B cell (primary cell): Measurements from ENCODE around the gene IDH2. TPM values are rescaled to one million over a fixed set of nuclear protein-coding genes. Genes with fewer than 3 reads are reported as not detected.

Experiments
- ATAC-seq: fragments of 200-7000 bp; cut with Tn5 transposase; one replicate; pipeline ENCODE4 v1.10.0; 2021; ENCODE audit warnings: low read depth, mild to moderate bottlenecking, moderate number of reproducible peaks, moderate library complexity
- CTCF ChIA-PET: fragments of 350-600 bp; sonication (Branson Sonifier 250); formaldehyde crosslinking; loops from one replicate; lab custom pipeline; 2021; ENCODE audit warnings: antibody characterized with exemption, inconsistent platforms; lab: Charles Lee
- POLR2A ChIA-PET: fragments of 350-600 bp; sonication (Branson Sonifier 250); formaldehyde crosslinking; loops from one replicate; lab custom pipeline; 2021; ENCODE audit warnings: antibody characterized with exemption; lab: Charles Lee
- DNase-seq: peaks from one replicate; pipeline ENCODE4 v3.0.0; 2013
- H2AFZ ChIP-seq: 2 replicates; pipeline ENCODE4 v1.6.1; 2012; ENCODE audit warnings: mild to moderate bottlenecking, low read depth, low read length; ENCODE audit not compliant: insufficient read depth, poor library complexity, severe bottlenecking
- H3K27ac ChIP-seq, 2 donors: 1 replicate in 1 of 2; 2 replicates in 1 of 2; pipeline ENCODE4 v1.5.1; 2012 to 2013; ENCODE audit warnings: low read length in 2 of 2, mild to moderate bottlenecking in 2 of 2, moderate library complexity in 1 of 2
- H3K27me3 ChIP-seq, 4 experiments: fragments of 200-600 bp in 1 of 4; sonication (generic) in 1 of 4; replicated peaks in 1 of 4; 1 replicate in 2 of 4; 2 replicates in 2 of 4; pipeline versions ENCODE4 v1.6.1 to v1.7.0; 2013 to 2016; ENCODE audit warnings: low read length in 3 of 4, mild to moderate bottlenecking in 2 of 4, mixed read lengths in 1 of 4, moderate library complexity in 1 of 4; ENCODE audit not compliant: insufficient read depth in 4 of 4, control insufficient read depth in 3 of 4; ENCODE audit errors: control extremely low read depth in 1 of 4
- H3K36me3 ChIP-seq, 2 experiments: replicated peaks in 1 of 2; 1 replicate in 1 of 2; 2 replicates in 1 of 2; pipeline versions ENCODE4 v1.6.1 to v1.7.1; 2013; ENCODE audit warnings: low read length in 1 of 2; ENCODE audit not compliant: insufficient read depth in 2 of 2, control insufficient read depth in 1 of 2; ENCODE audit errors: control extremely low read depth in 1 of 2, extremely low read depth in 1 of 2
- H3K4me1 ChIP-seq, 2 donors: fragments of 200-600 bp in 1 of 2; sonication (generic) in 1 of 2; 1 replicate in 1 of 2; 2 replicates in 1 of 2; pipeline versions ENCODE4 v1.5.1 to v1.6.1; 2013 to 2017; ENCODE audit warnings: low read length in 2 of 2; ENCODE audit not compliant: control insufficient read depth in 2 of 2, insufficient read depth in 2 of 2
- H3K4me2 ChIP-seq: replicated peaks from 2 replicates; pipeline ENCODE3; 2012; ENCODE audit warnings: mild to moderate bottlenecking, low read depth, low read length; ENCODE audit not compliant: poor library complexity, severe bottlenecking
- H3K4me3 ChIP-seq, 5 experiments: fragments of 200-600 bp in 1 of 5; sonication (generic) in 1 of 5; 1 replicate in 3 of 5; 2 replicates in 2 of 5; pipeline versions ENCODE4 v1.5.1 to v1.7.0; 2011 to 2016; ENCODE audit warnings: low read length in 4 of 5, mild to moderate bottlenecking in 4 of 5, low read depth in 2 of 5, control low read depth in 1 of 5, moderate library complexity in 1 of 5; ENCODE audit not compliant: insufficient read depth in 1 of 5; ENCODE audit errors: control extremely low read depth in 1 of 5, extremely low read depth in 1 of 5
- H3K79me2 ChIP-seq: fragments of 200-600 bp; sonication (generic); one replicate; pipeline ENCODE4 v1.6.0; 2016; ENCODE audit warnings: low read length; ENCODE audit not compliant: control insufficient read depth, insufficient read depth
- H3K9ac ChIP-seq: fragments of 200-600 bp; sonication (generic); 2 replicates; pipeline ENCODE4 v1.6.1; 2017; ENCODE audit warnings: mild to moderate bottlenecking, low read length, moderate library complexity
- H3K9me3 ChIP-seq, 3 donors: one replicate each; pipeline versions ENCODE4 v1.6.1 to v1.7.1; 2013; ENCODE audit warnings: low read length in 2 of 3; ENCODE audit not compliant: control insufficient read depth in 2 of 3, insufficient read depth in 1 of 3; ENCODE audit errors: control extremely low read depth in 1 of 3
- H4K20me1 ChIP-seq: 2 replicates; pipeline ENCODE4 v1.6.0; 2012; ENCODE audit warnings: mild to moderate bottlenecking, low read length; ENCODE audit not compliant: insufficient read depth, control insufficient read depth, poor library complexity, severe bottlenecking
- H3K27ac Mint-ChIP-seq: one replicate; pipeline ENCODE4 v1.8.0; 2021; ENCODE audit warnings: mixed read lengths
- H3K27me3 Mint-ChIP-seq: one replicate; pipeline ENCODE4 v1.8.0; 2021; ENCODE audit warnings: mixed read lengths
- H3K4me1 Mint-ChIP-seq: one replicate; pipeline ENCODE4 v1.8.0; 2021; ENCODE audit warnings: mixed read lengths
- H3K4me3 Mint-ChIP-seq: one replicate; pipeline ENCODE4 v1.8.0; 2021; ENCODE audit warnings: mixed read lengths
- H3K9me3 Mint-ChIP-seq: one replicate; pipeline ENCODE4 v1.8.0; 2022; ENCODE audit warnings: mixed read lengths; ENCODE audit not compliant: insufficient read depth
- CTCF ChIP-seq: fragments of 200-600 bp; IDR thresholded peaks from one replicate; pipeline ENCODE4 v1.8.0; 2022; ENCODE audit warnings: antibody characterized with exemption, mild to moderate bottlenecking
- EZH2 ChIP-seq: IDR thresholded peaks from 2 replicates; pipeline ENCODE4 v1.6.1; 2012; ENCODE audit warnings: borderline replicate concordance, low read depth, mild to moderate bottlenecking, moderate library complexity, low read length; ENCODE audit not compliant: insufficient read depth, poor library complexity, severe bottlenecking
- WGBS: methylation state at CpG from one replicate; pipeline ENCODE4 v1.1.5; 2013; ENCODE audit warnings: missing lambda C conversion rate; ENCODE audit not compliant: insufficient coverage; 5-methylcytosine and 5-hydroxymethylcytosine counted together
- intact Hi-C: fragments of 100-400 bp; cut with micrococcal nuclease; formaldehyde crosslinking; loops from one replicate; pipeline ENCODE4 v1.10.0; 2022
- polyA plus RNA-seq: library from polyadenylated mRNA; depleted of rRNA; stranded (reverse); fragments of >200 nt; gene quantifications from 2 replicates; pipeline ENCODE4 v1.2.3, GENCODE V29; 2012
- total RNA-seq, 2 donors: library from RNA; stranded (reverse); fragments of 120-200 nt in 1 of 2; gene quantifications; 1 replicate in 1 of 2; 2 replicates in 1 of 2; pipeline versions ENCODE4 v1.2.3 to v1.2.4, GENCODE V29; 2013 to 2022

Gene IDH2
- total and polyA plus RNA-seq, 2 donors (not counting 1 experiment from before 2014, with no cell fraction given), result 30.7 to 35.8 TPM

DNA sequence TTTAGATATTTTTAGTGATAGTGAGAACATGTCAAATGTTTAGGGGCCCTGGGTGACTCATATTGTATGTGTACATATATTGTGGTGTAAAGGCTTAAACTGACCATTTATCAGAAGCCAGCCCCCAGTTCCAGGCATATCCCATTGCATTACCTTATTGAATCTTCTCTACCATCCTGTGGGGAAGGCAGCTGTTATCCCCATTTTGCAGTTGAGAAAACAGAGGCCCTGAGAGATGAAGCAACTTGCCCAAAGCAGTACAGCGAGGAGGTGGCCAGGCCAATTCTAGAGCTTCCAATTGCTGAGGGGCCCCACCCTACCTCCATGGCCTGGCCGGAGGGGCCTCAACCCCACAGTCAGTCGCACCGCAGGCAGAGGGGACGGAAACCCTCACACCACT, 53.2 kb downstream of the IDH2 start:
- H3K27ac Mint-ChIP-seq, result no peak overlapping the region
- H3K36me3 ChIP-seq, result no peaks in the 10 kb centered on the region
- H3K27me3 Mint-ChIP-seq, result no peaks in the 10 kb centered on the region
- H3K4me1 Mint-ChIP-seq, result peaks cover 69% of the 10 kb centered on the region
- no peak overlapping the region for H2AFZ ChIP-seq
- peaks cover 86% of the 10 kb centered on the region for H3K79me2 ChIP-seq
- no peak overlapping the region for H3K27ac ChIP-seq
- ATAC-seq (no peak), DNase-seq (no peak)
- no peaks in the 10 kb centered on the region for H3K9me3 ChIP-seq
- no peaks in the 10 kb centered on the region for H4K20me1 ChIP-seq
- ChIA-PET CTCF (interaction anchor here (0.7 to 3.0 kb wide), 5 partner anchors 10 to 288 kb away, joined by 3 to 13 read pairs (median 3); no protein-coding TSS in a partner anchor), POLR2A (interaction anchor here (0.6 to 1.2 kb wide), 2 partner anchors 16 to 151 kb away, joined by 3 read pairs; no protein-coding TSS in a partner anchor)
- 98% methylated on average over 5 of the region's 5 CpGs for WGBS
- no peak overlapping the region for H3K4me3 Mint-ChIP-seq
- H3K4me1 ChIP-seq, result peaks cover 40 to 55% of the 10 kb centered on the region in 2 donors
- H3K4me2 ChIP-seq, result no peak overlapping the region
- H3K4me3 ChIP-seq, result no peak overlapping the region
- TF ChIP-seq EZH2 (no peak), CTCF (no peak)
- H3K27me3 ChIP-seq, result no peaks in the 10 kb centered on the region
- no peak overlapping the region for H3K9ac ChIP-seq
- intact Hi-C loops, result no loop called here
- no peaks in the 10 kb centered on the region for H3K9me3 Mint-ChIP-seq

- Histone ChIP-seq H3K27me3 (no peaks in the 10 kb centered on the region), H3K4me1 (peaks cover 40 to 56% of the 10 kb centered on the region in 2 donors), H3K4me3 (no peak overlapping the region), H2AFZ (no peak overlapping the region), H3K4me2 (peak overlapping the region; percentile 73), H4K20me1 (no peaks in the 10 kb centered on the region), H3K9me3 (no peaks in the 10 kb centered on the region), H3K27ac (peak overlapping the region in 1 of 2 donors; percentile 87), H3K79me2 (peaks cover 86% of the 10 kb centered on the region), H3K36me3 (no peaks in the 10 kb centered on the region), H3K9ac (no peak overlapping the region)
- 62% methylated on average over 9 of the region's 9 CpGs for WGBS
- ATAC-seq (no peak), DNase-seq (no peak)
- Mint-ChIP-seq H3K27ac (no peak overlapping the region), H3K9me3 (no peaks in the 10 kb centered on the region), H3K4me3 (peak overlapping the region; percentile 66), H3K27me3 (no peaks in the 10 kb centered on the region), H3K4me1 (peaks cover 70% of the 10 kb centered on the region)
- ChIA-PET CTCF (interaction anchor here (0.7 to 3.0 kb wide), 4 partner anchors 11 to 127 kb away, joined by 3 to 13 read pairs (median 5); no protein-coding TSS in a partner anchor), POLR2A (interaction anchor here (0.6 to 1.7 kb wide), 4 partner anchors 12 to 521 kb away, joined by 3 to 6 read pairs (median 4); no protein-coding TSS in a partner anchor)
- intact Hi-C loops, result loop anchor here (1.0 kb wide), 4 partner anchors 10 to 23 kb away; no protein-coding TSS in a partner anchor
- no peak for TF ChIP-seq EZH2
- no peak for TF ChIP-seq CTCF
Measured at GRCh38 chr15:90047956-90048575, 54.2 kb downstream of the IDH2 start.
